ENCODE data around the gene AGER. TPM values are rescaled to one million over a fixed set of nuclear protein-coding genes. Genes with fewer than 3 reads are reported as not detected.

The AGER gene
- total RNA-seq, 1 experiment from 2014 or later: 14.3 TPM

DNA sequence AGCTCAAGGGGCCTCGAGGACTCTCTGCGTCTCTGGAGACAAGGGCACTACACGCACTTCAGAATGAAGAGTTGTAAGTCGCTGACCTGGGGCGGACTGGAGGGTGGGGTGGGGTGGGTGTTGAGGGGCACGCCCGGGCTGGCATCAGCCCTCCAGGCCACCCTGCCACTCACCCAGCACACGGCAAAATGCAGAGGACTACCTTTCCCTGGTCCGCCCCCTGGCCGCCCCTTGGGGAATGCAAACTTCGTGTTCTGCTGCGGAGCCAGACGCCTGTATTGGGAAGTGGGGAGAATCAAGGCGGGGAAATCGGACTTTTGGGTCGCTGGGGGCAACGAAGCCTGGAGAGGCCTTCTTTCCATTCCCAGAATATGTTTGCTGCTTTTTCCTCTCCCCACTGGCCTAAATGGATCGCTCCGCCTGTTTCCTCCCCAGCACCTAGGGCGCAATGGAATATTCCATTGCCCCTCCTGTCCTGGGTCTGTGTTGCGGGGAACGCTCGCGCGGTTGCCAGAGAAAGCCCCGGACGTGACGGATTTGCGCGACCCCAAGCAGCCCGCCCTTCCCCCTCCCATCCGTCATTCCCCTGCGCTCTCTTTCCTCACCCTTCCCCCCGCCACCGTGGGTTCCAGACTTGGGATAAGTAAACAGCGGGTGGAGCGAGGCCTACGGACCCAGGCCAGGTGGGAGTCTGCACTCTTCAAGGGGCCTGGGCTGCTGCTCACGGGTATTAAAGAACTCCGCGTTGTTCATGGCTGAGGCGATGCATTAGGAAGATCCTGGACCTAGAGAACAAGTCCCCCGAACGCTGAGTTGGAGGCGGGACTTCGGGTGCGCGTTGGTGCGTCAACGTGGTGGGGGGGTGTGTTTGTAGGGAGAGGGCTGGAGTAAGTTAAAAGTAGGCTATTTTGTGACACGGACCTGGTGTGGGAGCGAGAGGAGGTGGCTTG is 30.2 kb downstream of the AGER start, which contains the start of gene PPT2:
TSS of gene PPT2 (plus strand) at position 578 of the 950 bp plus-strand sequence. CDS start 454 bp downstream, outside the sequence.
- H2BK120ac ChIP-seq (ENCODE audit: low read depth, low read length, poor library complexity, severe bottlenecking): no peak within 1 kb of the TSS
- H4K91ac ChIP-seq (ENCODE audit: insufficient read length, low read depth, low read length): no peak within 1 kb of the TSS
- no peak within 1 kb of the TSS for H3K27ac ChIP-seq (ENCODE audit: insufficient read length, low read depth, low read length)
- peaks cover 35 to 43% of the 10 kb centered on the region in 2 experiments for H3K4me1 Mint-ChIP-seq
- no peaks in the 10 kb centered on the region; the same call in 1 of the 2 replicates for H3K79me2 ChIP-seq (ENCODE audit: insufficient read depth, low read length)
- H3K4ac ChIP-seq (ENCODE audit: low read depth, low read length): no peak within 1 kb of the TSS
- H3K4me1 ChIP-seq (ENCODE audit: insufficient read depth, low read length): peaks cover 2% of the 10 kb centered on the region; the same call in 1 of the 2 replicates
- no peak within 1 kb of the TSS for H2BK15ac ChIP-seq (ENCODE audit: low read depth, low read length)
- H4K5ac ChIP-seq (ENCODE audit: insufficient read length, low read depth, low read length): no peak within 1 kb of the TSS
- H3K56ac ChIP-seq (ENCODE audit: insufficient read length, low read depth, low read length): no peak within 1 kb of the TSS
- no peak within 1 kb of the TSS for H2BK5ac ChIP-seq (ENCODE audit: insufficient read length, low read length)
- no peak within 1 kb of the TSS for H2AFZ ChIP-seq (ENCODE audit: low read length)
- DNase-seq: peak; percentile 93
- H3K18ac ChIP-seq (ENCODE audit: insufficient read length, low read depth, low read length): peak within 1 kb of the TSS; percentile 54
- peak within 1 kb of the TSS; percentile 60 for H3K9ac ChIP-seq (ENCODE audit: extremely low read depth, insufficient read length, low read length)
- H3K23ac ChIP-seq (ENCODE audit: insufficient read length, low read depth, low read length): no peak within 1 kb of the TSS
- no CpG with 5 or more reads among the region's 52 CpGs for WGBS (ENCODE audit: extremely low coverage, insufficient read length, low lambda C conversion rate)
- peak within 1 kb of the TSS; percentile 76 to 99 (median 99) for H3K27ac Mint-ChIP-seq
- H3K9me3 Mint-ChIP-seq: no peaks in the 10 kb centered on the region
- no peaks in the 10 kb centered on the region for H4K20me1 ChIP-seq (ENCODE audit: control insufficient read depth, insufficient read depth, insufficient read length)
- peak within 1 kb of the TSS; percentile 81 for H3K4me2 ChIP-seq (ENCODE audit: insufficient read depth, insufficient read length, low read length)
- H2AK5ac ChIP-seq (ENCODE audit: insufficient read length, low read length): no peak within 1 kb of the TSS
- H3K27me3 Mint-ChIP-seq (ENCODE audit: low read depth): peaks cover 4% of the 10 kb centered on the region
- no peaks in the 10 kb centered on the region for H3K9me3 ChIP-seq (ENCODE audit: control insufficient read depth, low read depth, low read length)
- H3K23me2 ChIP-seq (ENCODE audit: insufficient read length, low read depth, low read length, poor library complexity, severe bottlenecking): peaks cover 35% of the 10 kb centered on the region
- no peaks in the 10 kb centered on the region for H3K79me1 ChIP-seq (ENCODE audit: insufficient read depth, low read depth, low read length, poor library complexity, severe bottlenecking)
- TF ChIP-seq, protein P1, sequence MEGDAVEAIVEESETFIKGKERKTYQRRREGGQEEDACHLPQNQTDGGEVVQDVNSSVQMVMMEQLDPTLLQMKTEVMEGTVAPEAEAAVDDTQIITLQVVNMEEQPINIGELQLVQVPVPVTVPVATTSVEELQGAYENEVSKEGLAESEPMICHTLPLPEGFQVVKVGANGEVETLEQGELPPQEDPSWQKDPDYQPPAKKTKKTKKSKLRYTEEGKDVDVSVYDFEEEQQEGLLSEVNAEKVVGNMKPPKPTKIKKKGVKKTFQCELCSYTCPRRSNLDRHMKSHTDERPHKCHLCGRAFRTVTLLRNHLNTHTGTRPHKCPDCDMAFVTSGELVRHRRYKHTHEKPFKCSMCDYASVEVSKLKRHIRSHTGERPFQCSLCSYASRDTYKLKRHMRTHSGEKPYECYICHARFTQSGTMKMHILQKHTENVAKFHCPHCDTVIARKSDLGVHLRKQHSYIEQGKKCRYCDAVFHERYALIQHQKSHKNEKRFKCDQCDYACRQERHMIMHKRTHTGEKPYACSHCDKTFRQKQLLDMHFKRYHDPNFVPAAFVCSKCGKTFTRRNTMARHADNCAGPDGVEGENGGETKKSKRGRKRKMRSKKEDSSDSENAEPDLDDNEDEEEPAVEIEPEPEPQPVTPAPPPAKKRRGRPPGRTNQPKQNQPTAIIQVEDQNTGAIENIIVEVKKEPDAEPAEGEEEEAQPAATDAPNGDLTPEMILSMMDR (conservative IDR thresholded peaks at IDR 0.05): peak; percentile 43; the same call in 1 of the 3 replicates
- H4K8ac ChIP-seq (replicated peaks; ENCODE audit: insufficient read length, low read depth, low read length): no peak within 1 kb of the TSS
- peak within 1 kb of the TSS; percentile 72; the same call in 1 of the 2 replicates for H3K14ac ChIP-seq (ENCODE audit: insufficient read depth, low read length)
- peaks cover 24 to 35% (median 25%) of the 10 kb centered on the region in 3 experiments for H3K36me3 Mint-ChIP-seq (ENCODE audit: insufficient read depth in 1 of 3, low read depth in 3 of 3)
- no peak within 1 kb of the TSS for H2BK20ac ChIP-seq (ENCODE audit: low read depth, low read length, poor library complexity, severe bottlenecking)
- H2BK12ac ChIP-seq (ENCODE audit: insufficient read length, low read depth, low read length): no peak within 1 kb of the TSS
- H3K4me3 Mint-ChIP-seq: peak within 1 kb of the TSS; percentile 97 to 98
- H3K27me3 ChIP-seq (ENCODE audit: insufficient read depth, low read length): no peaks in the 10 kb centered on the region; the same call in 1 of the 2 replicates
- no peak within 1 kb of the TSS for H3T11ph ChIP-seq (ENCODE audit: low read length)
